Measurements from ENCODE around the gene MUSTN1. TPM values are rescaled to one million over a fixed set of nuclear protein-coding genes. Genes with fewer than 3 reads are reported as not detected.

MUSTN1 gene
- polyA plus RNA-seq, 3 donors = 0.29 to 13.7 TPM; not detected in 1

- peak; percentile 19 to 30 (median 22) for DNase-seq
- peaks cover 10 to 13% of the 10 kb centered on the region in 2 donors for H3K4me1 ChIP-seq (ENCODE audit: control insufficient read depth in 1 of 2, insufficient read depth in 2 of 2, low read length in 2 of 2)
- Mint-ChIP-seq H3K27me3 (ENCODE audit: low read depth in 3 of 3) (peaks cover 4 to 7% (median 7%) of the 10 kb centered on the region in 3 donors), H3K36me3 (no peaks in the 10 kb centered on the region), H3K4me1 (peaks cover 11% of the 10 kb centered on the region), H3K9me3 (no peaks in the 10 kb centered on the region), H3K27ac (peak overlapping the region in 2 of 7 donors; percentile 9 to 73), H3K4me3 (no peak overlapping the region)
- H4K20me1 ChIP-seq (ENCODE audit: insufficient read depth, low read length) = no peaks in the 10 kb centered on the region
- no peaks in the 10 kb centered on the region for H3K36me3 ChIP-seq (replicated peaks in 1 of 2; ENCODE audit: control insufficient read depth in 1 of 2, insufficient read depth in 2 of 2, low read length in 2 of 2)
- H3K9me3 ChIP-seq (replicated peaks in 1 of 2; ENCODE audit: control insufficient read depth in 1 of 2, insufficient read depth in 1 of 2, low read length in 2 of 2) = no peaks in the 10 kb centered on the region
- no peak overlapping the region for H3K4me2 ChIP-seq (replicated peaks; ENCODE audit: extremely low read depth, low read length, poor library complexity, severe bottlenecking)
- TF ChIP-seq, protein P1, sequence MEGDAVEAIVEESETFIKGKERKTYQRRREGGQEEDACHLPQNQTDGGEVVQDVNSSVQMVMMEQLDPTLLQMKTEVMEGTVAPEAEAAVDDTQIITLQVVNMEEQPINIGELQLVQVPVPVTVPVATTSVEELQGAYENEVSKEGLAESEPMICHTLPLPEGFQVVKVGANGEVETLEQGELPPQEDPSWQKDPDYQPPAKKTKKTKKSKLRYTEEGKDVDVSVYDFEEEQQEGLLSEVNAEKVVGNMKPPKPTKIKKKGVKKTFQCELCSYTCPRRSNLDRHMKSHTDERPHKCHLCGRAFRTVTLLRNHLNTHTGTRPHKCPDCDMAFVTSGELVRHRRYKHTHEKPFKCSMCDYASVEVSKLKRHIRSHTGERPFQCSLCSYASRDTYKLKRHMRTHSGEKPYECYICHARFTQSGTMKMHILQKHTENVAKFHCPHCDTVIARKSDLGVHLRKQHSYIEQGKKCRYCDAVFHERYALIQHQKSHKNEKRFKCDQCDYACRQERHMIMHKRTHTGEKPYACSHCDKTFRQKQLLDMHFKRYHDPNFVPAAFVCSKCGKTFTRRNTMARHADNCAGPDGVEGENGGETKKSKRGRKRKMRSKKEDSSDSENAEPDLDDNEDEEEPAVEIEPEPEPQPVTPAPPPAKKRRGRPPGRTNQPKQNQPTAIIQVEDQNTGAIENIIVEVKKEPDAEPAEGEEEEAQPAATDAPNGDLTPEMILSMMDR (IDR thresholded peaks at IDR 0.05) = no peak
- no peak overlapping the region for H3K27ac ChIP-seq (ENCODE audit: low read depth in 1 of 2, low read length in 2 of 2)
- intact Hi-C loops (cut with micrococcal nuclease) = no loop called here
- 81% methylated on average over 14 of the region's 18 CpGs for WGBS (ENCODE audit: insufficient coverage)
- no peaks in the 10 kb centered on the region for H3K79me2 ChIP-seq (ENCODE audit: insufficient read depth, low read length)
- H3K9ac ChIP-seq (ENCODE audit: insufficient read depth, low read length, poor library complexity, severe bottlenecking) = no peak overlapping the region
- no peaks in the 10 kb centered on the region for H3K27me3 ChIP-seq (ENCODE audit: control insufficient read depth in 2 of 2, insufficient read depth in 2 of 2, low read length in 2 of 2)
- peak overlapping the region; percentile 37 for H2AFZ ChIP-seq (ENCODE audit: insufficient read depth, low read depth, low read length, poor library complexity, severe bottlenecking)
- no peak overlapping the region for H3K4me3 ChIP-seq (replicated peaks in 1 of 3; ENCODE audit: low read depth in 2 of 3, low read length in 3 of 3)
Observed at GRCh38 chr3:52792961-52793695, 41.7 kb downstream of the MUSTN1 start.

DNA sequence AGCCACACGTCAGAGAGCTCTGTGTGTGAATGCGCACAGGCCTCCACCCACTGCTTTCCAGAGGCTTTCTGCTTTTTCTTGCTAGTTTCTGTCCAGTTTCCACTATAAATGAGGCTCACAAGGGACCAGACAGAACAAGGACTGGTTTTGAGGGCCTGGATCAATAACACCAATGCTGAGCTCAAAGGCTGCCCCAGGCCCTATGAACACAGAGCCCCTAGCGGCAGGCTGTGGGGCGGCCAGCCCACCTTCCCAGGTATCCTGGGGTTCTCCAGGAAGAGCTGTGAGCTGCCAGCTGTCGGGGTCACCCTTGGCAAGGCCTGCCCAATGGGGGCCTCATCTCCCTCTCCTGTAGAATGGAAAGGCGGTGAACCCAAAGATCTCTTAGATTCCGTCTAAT lies 42.4 kb downstream of the MUSTN1 start:
- H2AFZ ChIP-seq (ENCODE audit: insufficient read depth, low read depth, low read length, poor library complexity, severe bottlenecking) = no peak overlapping the region
- Mint-ChIP-seq H3K27ac (no peak overlapping the region), H3K36me3 (no peaks in the 10 kb centered on the region), H3K27me3 (ENCODE audit: low read depth in 3 of 3) (peaks cover 5 to 10% (median 7%) of the 10 kb centered on the region in 3 donors), H3K4me1 (peaks cover 11% of the 10 kb centered on the region), H3K9me3 (no peaks in the 10 kb centered on the region), H3K4me3 (no peak overlapping the region)
- H4K20me1 ChIP-seq (ENCODE audit: insufficient read depth, low read length) = no peaks in the 10 kb centered on the region
- no peak overlapping the region for H3K9ac ChIP-seq (ENCODE audit: insufficient read depth, low read length, poor library complexity, severe bottlenecking)
- TF ChIP-seq, protein P1 (IDR thresholded peaks at IDR 0.05) = no peak
- H3K27ac ChIP-seq (ENCODE audit: low read depth in 1 of 2, low read length in 2 of 2) = no peak overlapping the region
- no peak overlapping the region for H3K4me2 ChIP-seq (replicated peaks; ENCODE audit: extremely low read depth, low read length, poor library complexity, severe bottlenecking)
- WGBS (ENCODE audit: insufficient coverage) = 95% methylated on average over 6 of the region's 7 CpGs
- H3K27me3 ChIP-seq (ENCODE audit: control insufficient read depth in 2 of 2, insufficient read depth in 2 of 2, low read length in 2 of 2) = no peaks in the 10 kb centered on the region
- no peak for DNase-seq
- H3K4me1 ChIP-seq (ENCODE audit: control insufficient read depth in 1 of 2, insufficient read depth in 2 of 2, low read length in 2 of 2) = peaks cover 10 to 13% of the 10 kb centered on the region in 2 donors
- no peak overlapping the region for H3K4me3 ChIP-seq (replicated peaks in 1 of 3; ENCODE audit: low read depth in 2 of 3, low read length in 3 of 3)
- intact Hi-C loops (cut with micrococcal nuclease) = no loop called here
- no peaks in the 10 kb centered on the region for H3K36me3 ChIP-seq (replicated peaks in 1 of 2; ENCODE audit: control insufficient read depth in 1 of 2, insufficient read depth in 2 of 2, low read length in 2 of 2)
- no peaks in the 10 kb centered on the region for H3K79me2 ChIP-seq (ENCODE audit: insufficient read depth, low read length)
- H3K9me3 ChIP-seq (replicated peaks in 1 of 2; ENCODE audit: control insufficient read depth in 1 of 2, insufficient read depth in 1 of 2, low read length in 2 of 2) = no peaks in the 10 kb centered on the region

Data from CD14-positive monocyte (primary cell).